CD4-positive, alpha-beta T cell treated with Interleukin-4 for 4 hours (primary cell): ENCODE results near the gene SHH.
"Not testable (repeated sequence)": the region's sequence is repeated elsewhere in the genome, so short reads cannot be mapped to it uniquely, and the experiment has no call there.

ENCODE experiments used
- DNase-seq: peaks from one replicate; pipeline ENCODE4 v3.0.0-alpha.2; 2020

The SHH gene

GRCh38 chr7:155818820-155819168, 6.5 kb upstream of the SHH start:
- no peak for DNase-seq

GRCh38 chr7:155818154-155818819, 6.0 kb upstream of the SHH start:
- DNase-seq, result no peak

GRCh38 chr7:155817515-155817914, 5.3 kb upstream of the SHH start:
- not testable (repeated sequence) for DNase-seq

- DNase-seq, result no peak
Observed at GRCh38 chr7:155816996-155817395, 4.7 kb upstream of the SHH start.

GRCh38 chr7:155816192-155816508, 3.9 kb upstream of the SHH start:
- DNase-seq, result no peak

GRCh38 chr7:155815332-155816191, 3.3 kb upstream of the SHH start:
- DNase-seq, result peak; percentile 24

- no peak for DNase-seq
Observed at GRCh38 chr7:155814316-155815276, 2.3 kb upstream of the SHH start.

- DNase-seq, result no peak
Observed at GRCh38 chr7:155813546-155814315, 1.5 kb upstream of the SHH start.

GRCh38 chr7:155813125-155813524, 862 bp upstream of the SHH start:
- DNase-seq, result no peak

- DNase-seq, result no peak
Observed at GRCh38 chr7:155811560-155811894, 736 bp downstream of the SHH start.

GRCh38 chr7:155810770-155811559, 1.3 kb downstream of the SHH start:
- DNase-seq, result no peak

GRCh38 chr7:155809947-155810769, 2.1 kb downstream of the SHH start:
- no peak for DNase-seq

- no peak for DNase-seq
Observed at GRCh38 chr7:155809332-155809946, 2.8 kb downstream of the SHH start.

GRCh38 chr7:155808549-155809331, 3.5 kb downstream of the SHH start:
- no peak for DNase-seq

- no peak for DNase-seq
Observed at GRCh38 chr7:155807789-155808548, 4.3 kb downstream of the SHH start.

- DNase-seq, result no peak
Observed at GRCh38 chr7:155807065-155807671, 5.1 kb downstream of the SHH start.

GRCh38 chr7:155806096-155806871, 6.0 kb downstream of the SHH start:
- no peak for DNase-seq

- no peak for DNase-seq
Observed at GRCh38 chr7:155805826-155806095, 6.5 kb downstream of the SHH start.
